NCI-H2107 treated with DMSO at 0.1 percent for 48 hours (cell line): ENCODE measurements around the gene BICC1.

Experiments used
- DNase-seq: peaks from one replicate; lab custom pipeline; 2025; ENCODE audit not compliant: unreplicated experiment; lab: John Stamatoyannopoulos, UW

The BICC1 gene

GRCh38 chr10:58514111-58514770 lies 1.6 kb downstream of the BICC1 start:
- no peak for DNase-seq

- no peak for DNase-seq
Observed at GRCh38 chr10:58515291-58515941, 2.7 kb downstream of the BICC1 start.

DNA sequence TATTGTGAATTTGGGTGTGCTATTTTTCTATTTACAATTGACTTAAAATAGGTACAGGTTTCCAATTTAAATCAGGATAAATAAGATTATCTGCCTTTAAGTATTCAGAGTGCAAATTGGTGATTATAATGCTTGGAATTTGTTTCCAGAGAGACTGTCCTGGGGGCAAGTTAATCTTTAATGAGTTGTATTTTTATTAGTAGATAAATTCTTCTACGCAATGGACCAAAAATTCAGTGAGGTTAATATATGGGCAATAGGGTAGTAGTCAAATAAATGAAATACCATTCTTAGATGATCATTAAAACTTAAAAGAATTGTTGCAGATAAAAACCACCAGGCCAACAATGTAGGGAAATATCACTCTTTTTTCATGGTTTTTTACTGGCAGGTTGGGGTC lies 3.4 kb downstream of the BICC1 start:
- no peak for DNase-seq

GRCh38 chr10:58516671-58517070 lies 4.0 kb downstream of the BICC1 start:
- no peak for DNase-seq

DNA sequence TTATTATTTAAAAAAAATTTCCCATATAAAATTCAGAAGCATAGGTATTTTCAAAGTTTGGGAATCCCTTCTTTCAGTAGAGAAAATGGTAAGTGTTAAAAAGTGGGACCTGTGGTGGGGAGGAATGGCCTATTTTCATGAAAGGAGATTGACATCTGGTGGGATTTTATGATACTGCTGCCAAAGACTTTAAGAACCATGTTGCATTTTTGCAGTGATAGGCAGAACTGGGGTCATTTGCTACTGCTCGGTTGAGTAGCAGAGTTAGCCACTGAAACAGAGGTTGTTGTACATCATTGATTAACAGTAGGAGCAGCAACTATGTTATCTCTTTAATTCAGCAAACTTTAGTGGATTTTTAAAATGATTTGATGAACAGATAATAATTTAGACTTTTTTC lies 4.4 kb downstream of the BICC1 start:
- DNase-seq: no peak

DNA sequence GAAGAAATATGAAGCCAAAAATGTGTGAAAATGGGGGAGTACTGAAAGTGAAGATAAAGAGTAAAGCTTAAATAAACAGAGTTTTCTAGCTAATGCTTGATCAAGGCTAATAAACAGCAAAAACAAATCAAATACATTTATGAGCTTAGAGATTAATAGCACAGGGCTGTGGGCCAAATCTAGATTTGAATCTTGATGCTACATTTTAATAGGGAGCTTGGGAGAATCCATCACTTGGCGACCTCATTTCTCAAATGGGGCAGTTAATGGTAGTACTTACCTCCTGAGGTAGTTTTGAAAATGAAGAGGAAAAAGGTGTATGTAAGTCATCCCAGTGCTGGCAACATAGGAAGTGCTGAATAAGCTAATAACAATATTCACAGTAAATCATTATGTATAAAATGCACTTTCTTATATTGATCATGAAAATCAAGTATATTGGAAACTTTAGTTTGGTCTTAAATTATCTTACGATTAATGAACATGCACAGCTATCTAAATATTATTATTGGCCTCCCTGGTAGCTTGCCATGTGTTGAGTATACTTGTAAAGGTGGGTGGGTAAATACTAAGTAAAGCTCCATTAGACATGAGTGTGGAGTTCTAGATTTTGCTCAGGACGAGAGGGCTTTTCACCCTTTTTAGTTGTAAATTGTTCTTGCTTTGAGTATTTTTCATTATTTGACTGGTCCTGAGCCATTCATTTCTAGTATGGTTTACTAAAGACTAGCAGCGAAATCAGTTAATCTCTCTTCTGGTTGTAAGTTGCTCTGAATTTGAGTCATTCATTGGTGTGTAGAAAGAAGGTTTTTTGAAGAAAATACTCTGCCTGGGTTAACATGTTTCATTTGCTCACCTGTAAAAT lies 5.1 kb downstream of the BICC1 start:
- no peak for DNase-seq

DNA sequence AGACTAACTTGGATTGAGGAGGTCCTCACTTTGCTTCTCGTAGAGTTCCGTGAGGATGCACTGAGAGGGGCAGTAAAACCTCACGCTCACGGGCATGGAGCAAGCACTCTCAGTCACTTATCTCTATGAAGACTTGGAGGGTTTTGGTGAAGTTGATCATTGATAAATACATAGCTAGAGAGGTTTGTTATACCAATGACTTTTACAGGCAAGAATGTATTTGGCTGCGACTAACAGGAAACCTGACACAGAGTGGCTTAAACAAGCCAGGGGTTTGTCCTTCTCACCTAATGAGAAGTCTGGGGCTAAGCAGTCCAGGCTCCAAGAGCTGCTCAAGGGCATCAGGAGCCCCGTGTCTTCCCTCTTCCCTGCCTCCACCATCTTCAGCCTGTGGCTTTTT lies 6.1 kb downstream of the BICC1 start:
- DNase-seq: no peak

- no peak for DNase-seq
Observed at GRCh38 chr10:58529077-58529728, 16.5 kb downstream of the BICC1 start.

GRCh38 chr10:58531084-58531695 lies 18.5 kb downstream of the BICC1 start:
- peak; percentile 12 for DNase-seq

DNA sequence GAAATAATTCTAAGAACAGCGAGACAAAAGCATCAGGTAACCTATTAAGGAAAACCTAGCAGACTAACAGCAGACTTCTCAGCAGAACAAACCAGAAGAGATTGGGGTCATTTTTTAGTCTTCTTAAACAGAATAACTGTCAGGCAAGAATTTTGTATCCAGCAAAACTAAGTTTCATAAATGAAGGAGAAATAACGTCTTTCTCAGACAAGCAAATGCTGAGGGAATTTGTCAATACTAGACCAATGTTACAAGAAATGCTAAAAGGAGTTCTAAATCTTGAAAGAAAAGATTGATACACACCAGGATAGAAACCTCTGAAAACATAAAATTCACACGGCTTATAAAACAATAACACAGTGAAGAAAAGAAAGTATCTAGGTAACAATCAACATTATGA lies 22.6 kb downstream of the BICC1 start:
- no peak for DNase-seq

- no peak for DNase-seq
Observed at GRCh38 chr10:58543141-58543540, 30.5 kb downstream of the BICC1 start.

DNA sequence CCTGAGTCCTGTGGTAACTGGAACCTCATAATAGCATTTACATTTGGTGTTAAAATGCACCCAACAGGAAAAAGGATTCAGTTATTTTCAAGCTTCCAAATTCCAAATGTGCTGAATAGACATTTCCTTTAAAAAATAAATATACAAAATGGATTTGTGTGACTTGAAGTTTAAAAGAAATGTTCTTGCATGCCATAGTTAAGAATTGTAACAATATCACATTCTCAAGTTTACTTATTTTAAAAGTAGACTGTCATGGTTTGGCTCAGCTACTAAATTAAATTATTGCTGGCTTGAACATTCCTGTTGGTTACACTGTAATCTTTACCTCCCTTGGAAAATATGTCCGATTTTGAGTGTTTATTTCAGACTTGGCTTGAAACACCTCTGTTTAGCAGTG lies 31.5 kb downstream of the BICC1 start:
- DNase-seq: no peak

DNA sequence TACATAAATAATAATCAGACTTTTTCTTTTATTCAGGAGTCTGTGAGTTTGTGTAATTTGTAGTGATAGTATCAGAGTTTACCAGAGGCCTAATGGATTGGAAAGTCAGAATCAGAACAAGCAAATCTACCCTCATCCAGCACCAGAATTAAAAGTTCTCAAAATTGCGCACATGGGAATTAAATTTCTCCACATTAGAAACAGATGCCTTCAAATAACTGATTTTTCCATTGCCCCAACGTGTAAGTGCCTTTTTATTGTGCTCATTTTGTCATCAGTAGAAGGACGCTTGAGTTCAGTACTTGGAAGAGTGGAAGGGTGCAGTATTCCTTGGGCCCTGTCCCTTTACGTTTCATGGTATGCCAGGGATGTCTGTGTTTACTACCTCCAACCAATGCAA lies 32.8 kb downstream of the BICC1 start:
- DNase-seq: no peak

DNA sequence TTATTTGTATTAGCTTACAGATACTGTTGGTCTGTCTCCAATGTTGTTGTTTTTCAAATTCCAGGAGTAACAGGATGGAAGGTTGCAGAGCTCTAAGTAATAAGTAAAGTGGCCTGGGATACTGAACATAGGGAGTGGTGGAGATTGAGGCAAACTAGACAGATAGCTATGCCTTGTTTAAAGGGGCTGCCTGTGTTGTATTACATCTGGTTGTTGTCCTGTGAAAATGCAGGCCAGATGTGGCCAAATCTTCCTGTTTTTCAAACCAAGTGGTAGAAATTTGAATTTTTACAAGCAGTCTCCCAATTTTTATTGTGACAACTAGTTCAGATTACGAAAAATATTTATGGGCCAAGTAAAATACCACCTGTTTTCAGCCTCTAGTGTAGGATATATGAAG lies 33.5 kb downstream of the BICC1 start:
- no peak for DNase-seq

DNA sequence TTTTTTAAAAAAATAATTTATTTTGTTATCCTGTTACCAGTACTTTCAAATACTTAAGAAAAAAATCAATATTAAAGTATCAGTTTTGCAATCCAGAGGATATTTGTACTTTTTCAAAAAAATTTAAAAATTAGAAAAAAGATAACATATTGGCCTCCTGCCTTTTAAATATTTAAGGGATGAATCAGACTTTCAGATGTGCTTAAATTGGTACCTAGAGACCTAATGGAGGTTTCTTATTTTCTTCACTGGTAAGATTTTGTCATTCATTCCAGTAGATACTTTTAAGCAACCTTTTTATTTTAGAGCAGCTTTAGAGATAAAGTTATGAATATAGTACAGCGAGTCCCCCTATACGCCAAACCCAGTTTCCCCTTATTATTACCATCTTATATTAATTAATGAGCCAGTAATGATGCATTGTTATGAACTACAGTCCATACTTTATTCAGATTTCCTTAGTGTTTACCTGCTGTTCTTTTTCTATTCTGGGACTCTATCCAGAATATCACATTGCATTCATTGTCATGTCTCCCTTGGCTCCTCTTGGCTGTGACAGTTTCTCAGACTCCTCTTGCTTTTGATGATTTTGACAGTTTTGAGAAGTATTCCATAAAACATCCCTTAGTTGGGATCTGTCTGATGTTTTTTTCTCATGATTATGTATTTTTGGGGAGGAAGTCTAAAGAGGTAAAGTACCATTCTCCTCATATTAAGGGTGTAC lies 34.2 kb downstream of the BICC1 start:
- no peak for DNase-seq

GRCh38 chr10:58547963-58548362 lies 35.3 kb downstream of the BICC1 start:
- DNase-seq: no peak

- DNase-seq: no peak
Observed at GRCh38 chr10:58554316-58554715, 41.6 kb downstream of the BICC1 start.

GRCh38 chr10:58555170-58555929 lies 42.7 kb downstream of the BICC1 start:
- DNase-seq: no peak

- DNase-seq: no peak
Observed at GRCh38 chr10:58555930-58556311, 43.2 kb downstream of the BICC1 start.
